Peyer's patch (tissue), 4 donors: ENCODE results near the gene CELF1. TPM values are rescaled to one million over a fixed set of nuclear protein-coding genes. Genes with fewer than 3 reads are reported as not detected.

Source experiments
- DNase-seq, 3 donors: peaks; one replicate each; pipeline ENCODE4 v3.0.0-alpha.2; 2017 to 2019
- H3K27ac ChIP-seq, 4 donors: fragments of 200-600 bp; sonication (generic); one replicate each; pipeline ENCODE4 v1.5.1; 2016 to 2019
- H3K27me3 ChIP-seq, 2 donors: fragments of 200-600 bp; sonication (generic); one replicate each; pipeline ENCODE4 v1.5.1; 2019
- H3K36me3 ChIP-seq, 3 donors: fragments of 200-600 bp; sonication (generic); one replicate each; pipeline ENCODE4 v1.5.1; 2016 to 2019
- H3K4me1 ChIP-seq, 4 donors: fragments of 200-600 bp; sonication (generic); one replicate each; pipeline ENCODE4 v1.5.1; 2016 to 2019
- H3K4me3 ChIP-seq, 4 donors: fragments of 200-600 bp; sonication (generic); 1 replicate in 3 of 4; 2 replicates in 1 of 4; pipeline ENCODE4 v1.5.1; 2016 to 2019; ENCODE audit warnings: mild to moderate bottlenecking in 1 of 4
- H3K9me3 ChIP-seq, 4 donors: fragments of 200-600 bp; sonication (generic); one replicate each; pipeline ENCODE4 v1.5.1; 2016 to 2019; ENCODE audit warnings: mild to moderate bottlenecking in 1 of 4
- POLR2A ChIP-seq, 2 donors: fragments of 450-650 bp; IDR thresholded peaks; one replicate each; pipeline ENCODE4 v1.5.1; 2017; ENCODE audit warnings: antibody characterized with exemption in 2 of 2, mild to moderate bottlenecking in 2 of 2, moderate library complexity in 2 of 2
- total RNA-seq, 4 donors: library from RNA; depleted of rRNA; stranded (reverse); fragments of >200 nt; gene quantifications; one replicate each; pipeline ENCODE4 v1.1.0, GENCODE V29; 2016
- TF ChIP-seq, protein P1 (sequence below), 6 experiments: fragments of 450-650 bp in 4 of 6; fragments of 200-600 bp in 2 of 6; sonication (generic) in 1 of 6; IDR thresholded peaks; one replicate each; pipeline ENCODE4 v1.5.1; 2017 to 2019; ENCODE audit warnings: antibody characterized with exemption in 6 of 6, mild to moderate bottlenecking in 3 of 6, moderate library complexity in 1 of 6

The CELF1 gene
- total RNA-seq, 4 donors from 2014 or later = 90.7 to 134 (median 121) TPM

DNA sequence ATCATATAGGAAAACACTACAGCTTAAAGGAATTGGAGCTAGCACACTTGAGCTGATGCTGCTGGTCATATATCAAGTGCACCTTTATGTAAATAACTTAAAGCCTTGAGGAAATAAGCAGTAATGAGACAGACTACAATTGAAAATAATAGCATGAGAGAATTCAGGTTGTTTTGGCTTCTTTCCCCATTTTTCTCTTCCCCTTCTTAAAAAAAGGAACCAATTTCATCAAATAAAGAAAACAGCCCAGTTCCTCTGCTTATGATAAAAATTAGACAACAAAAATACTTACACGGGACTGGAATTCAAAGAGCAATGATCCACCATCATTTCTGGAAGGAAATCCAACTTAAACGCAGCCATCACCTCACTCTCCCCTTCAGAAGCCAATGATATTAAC lies 53.8 kb downstream of the CELF1 start:
- Histone ChIP-seq H3K4me1 (peaks cover 0 to 7% (median 0%) of the 10 kb centered on the region in 4 donors), H3K9me3 (no peaks in the 10 kb centered on the region), H3K36me3 (no peaks in the 10 kb centered on the region), H3K27me3 (no peaks in the 10 kb centered on the region), H3K27ac (no peak overlapping the region), H3K4me3 (no peak overlapping the region)
- TF ChIP-seq POLR2A (IDR thresholded peaks at IDR 0.05) = no peak
- TF ChIP-seq, protein P1, sequence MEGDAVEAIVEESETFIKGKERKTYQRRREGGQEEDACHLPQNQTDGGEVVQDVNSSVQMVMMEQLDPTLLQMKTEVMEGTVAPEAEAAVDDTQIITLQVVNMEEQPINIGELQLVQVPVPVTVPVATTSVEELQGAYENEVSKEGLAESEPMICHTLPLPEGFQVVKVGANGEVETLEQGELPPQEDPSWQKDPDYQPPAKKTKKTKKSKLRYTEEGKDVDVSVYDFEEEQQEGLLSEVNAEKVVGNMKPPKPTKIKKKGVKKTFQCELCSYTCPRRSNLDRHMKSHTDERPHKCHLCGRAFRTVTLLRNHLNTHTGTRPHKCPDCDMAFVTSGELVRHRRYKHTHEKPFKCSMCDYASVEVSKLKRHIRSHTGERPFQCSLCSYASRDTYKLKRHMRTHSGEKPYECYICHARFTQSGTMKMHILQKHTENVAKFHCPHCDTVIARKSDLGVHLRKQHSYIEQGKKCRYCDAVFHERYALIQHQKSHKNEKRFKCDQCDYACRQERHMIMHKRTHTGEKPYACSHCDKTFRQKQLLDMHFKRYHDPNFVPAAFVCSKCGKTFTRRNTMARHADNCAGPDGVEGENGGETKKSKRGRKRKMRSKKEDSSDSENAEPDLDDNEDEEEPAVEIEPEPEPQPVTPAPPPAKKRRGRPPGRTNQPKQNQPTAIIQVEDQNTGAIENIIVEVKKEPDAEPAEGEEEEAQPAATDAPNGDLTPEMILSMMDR (IDR thresholded peaks at IDR 0.05) = no peak
- no peak for DNase-seq

DNA sequence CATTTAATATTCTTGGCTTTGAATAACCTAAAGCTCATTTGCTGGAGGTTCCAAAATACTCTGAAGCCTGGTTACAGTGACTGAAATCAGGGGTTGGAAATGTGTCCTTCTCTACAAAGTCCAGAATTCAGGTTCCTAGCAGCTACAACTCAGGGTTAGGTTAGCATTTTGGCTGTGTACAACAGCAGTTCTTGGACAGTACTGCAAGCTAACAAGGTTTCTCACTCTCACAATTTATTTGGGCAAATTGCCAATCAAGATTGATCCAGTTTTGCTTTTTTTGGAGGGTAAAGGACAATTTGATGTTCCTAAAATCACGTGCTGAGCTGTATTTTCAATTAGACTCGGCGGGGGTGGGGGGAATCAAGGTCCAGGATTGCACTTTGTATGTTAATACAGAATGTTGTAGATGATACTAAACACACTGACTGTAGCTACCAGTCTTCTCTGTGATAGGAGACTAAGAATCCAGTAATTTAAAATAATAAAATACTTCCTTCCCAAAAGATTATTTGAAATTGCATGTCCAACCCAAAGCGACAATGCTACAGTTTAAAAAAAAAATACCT lies 54.3 kb downstream of the CELF1 start:
- no peaks in the 10 kb centered on the region for H3K27me3 ChIP-seq

DNA sequence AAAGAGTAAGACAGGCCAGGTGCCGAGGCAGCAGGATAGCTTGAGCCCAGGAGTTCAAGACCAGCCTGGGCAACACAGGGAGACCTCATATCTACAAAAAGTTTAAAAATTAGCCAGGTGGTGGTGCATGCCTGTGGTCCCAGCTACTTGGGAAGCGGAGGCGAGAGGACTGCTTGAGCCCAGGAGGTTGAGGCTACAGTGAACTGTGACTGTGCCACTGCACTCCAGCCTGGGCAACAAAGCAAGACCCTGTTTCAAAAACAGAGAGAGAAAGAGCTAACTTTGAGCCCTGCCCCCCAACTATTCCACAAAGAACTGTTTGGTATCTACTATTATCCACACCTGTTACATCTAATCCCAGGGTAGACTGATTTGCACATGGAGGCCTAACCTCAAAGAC lies 54.8 kb downstream of the CELF1 start:
- H3K9me3 ChIP-seq = no peaks in the 10 kb centered on the region
- H3K4me3 ChIP-seq = no peak overlapping the region
- no peaks in the 10 kb centered on the region for H3K27me3 ChIP-seq
- H3K27ac ChIP-seq = no peak overlapping the region
- H3K36me3 ChIP-seq = no peaks in the 10 kb centered on the region
- no peak for DNase-seq
- peaks cover 0 to 7% (median 0%) of the 10 kb centered on the region in 4 donors for H3K4me1 ChIP-seq
- no peak for TF ChIP-seq POLR2A (IDR thresholded peaks at IDR 0.05)
- TF ChIP-seq, protein P1 (IDR thresholded peaks at IDR 0.05) = no peak

More for the DNA sequence above, 54.3 kb downstream of the CELF1 start:
- no peaks in the 10 kb centered on the region for H3K36me3 ChIP-seq
- H3K9me3 ChIP-seq = no peaks in the 10 kb centered on the region
- no peak overlapping the region for H3K4me3 ChIP-seq
- H3K4me1 ChIP-seq = peaks cover 0 to 7% (median 0%) of the 10 kb centered on the region in 4 donors
- TF ChIP-seq, protein P1 (IDR thresholded peaks at IDR 0.05) = no peak
- no peak for TF ChIP-seq POLR2A (IDR thresholded peaks at IDR 0.05)
- no peak overlapping the region for H3K27ac ChIP-seq
- no peak for DNase-seq

DNA sequence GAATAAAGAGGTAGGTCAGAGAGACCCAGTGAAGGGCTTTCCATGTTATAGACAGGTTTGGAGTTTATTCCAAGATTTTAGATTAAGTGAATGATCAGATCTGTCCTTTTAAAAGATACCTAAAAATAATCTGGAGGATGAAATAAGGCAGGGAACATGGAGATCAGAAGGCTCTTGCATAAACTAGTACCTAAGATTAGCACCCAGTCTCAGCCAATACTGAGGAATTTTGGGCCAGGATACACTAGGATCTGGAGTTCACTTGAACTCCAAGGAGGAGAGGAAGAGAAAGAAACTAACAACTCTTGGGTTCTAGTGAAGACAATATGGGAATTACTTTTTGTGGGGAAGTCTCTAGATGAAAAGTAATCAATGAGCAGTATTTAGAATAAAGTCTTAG lies 56.1 kb downstream of the CELF1 start:
- Histone ChIP-seq H3K36me3 (peaks cover 0 to 7% (median 0%) of the 10 kb centered on the region in 3 donors), H3K27me3 (no peaks in the 10 kb centered on the region), H3K9me3 (no peaks in the 10 kb centered on the region), H3K4me1 (peaks cover 0 to 7% (median 0%) of the 10 kb centered on the region in 4 donors), H3K27ac (no peak overlapping the region), H3K4me3 (no peak overlapping the region)
- TF ChIP-seq, protein P1 (IDR thresholded peaks at IDR 0.05) = no peak
- no peak for TF ChIP-seq POLR2A (IDR thresholded peaks at IDR 0.05)
- DNase-seq = no peak

DNA sequence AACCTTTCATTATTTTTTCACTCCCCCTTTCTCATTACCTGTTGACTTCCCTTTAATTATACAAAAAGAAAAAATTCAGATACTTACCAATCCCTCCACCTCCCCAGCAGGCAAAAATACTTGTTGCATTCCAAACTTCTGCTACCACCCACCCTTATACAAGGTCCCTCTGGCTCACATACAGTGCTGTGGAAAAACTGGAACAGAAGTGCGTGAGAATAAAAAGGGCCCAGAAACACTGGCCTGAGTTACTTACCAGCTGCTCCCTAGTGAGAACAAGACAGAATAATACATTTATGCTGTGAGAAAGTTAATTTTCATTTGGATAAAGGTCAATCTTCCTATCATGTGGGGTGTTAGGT lies 57.1 kb downstream of the CELF1 start:
- H3K4me3 ChIP-seq = no peak overlapping the region
- no peak overlapping the region for H3K27ac ChIP-seq
- H3K9me3 ChIP-seq = no peaks in the 10 kb centered on the region
- DNase-seq = no peak
- H3K4me1 ChIP-seq = peaks cover 0 to 7% (median 0%) of the 10 kb centered on the region in 4 donors
- no peak for TF ChIP-seq POLR2A (IDR thresholded peaks at IDR 0.05)
- TF ChIP-seq, protein P1 (IDR thresholded peaks at IDR 0.05) = no peak
- peaks cover 0 to 7% (median 0%) of the 10 kb centered on the region in 3 donors for H3K36me3 ChIP-seq
- no peaks in the 10 kb centered on the region for H3K27me3 ChIP-seq
